Measurements from ENCODE around the gene THRA. TPM values are rescaled to one million over a fixed set of nuclear protein-coding genes. Genes with fewer than 3 reads are reported as not detected.

Gene THRA
- total and polyA plus RNA-seq, 2 of the 8 experiments (the other 6 are each of a cell fraction or from before 2014, with no cell fraction given), result 6.4 to 10.2 TPM

- no peaks in the 10 kb centered on the region for H3K9me3 ChIP-seq (ENCODE audit: insufficient read depth in 2 of 2, low read depth in 1 of 2, low read length in 1 of 2)
- peak overlapping the region; percentile 81 for H4K91ac ChIP-seq (replicated peaks; ENCODE audit: insufficient read length, low read length)
- no peaks in the 10 kb centered on the region; a peak in 1 of 7 replicates for H3K27me3 ChIP-seq (replicated peaks in 1 of 4; ENCODE audit: control insufficient read depth in 3 of 4, extremely low read depth in 1 of 4, insufficient read depth in 3 of 4, low read length in 3 of 4)
- no peak overlapping the region for H2BK120ac ChIP-seq (replicated peaks; ENCODE audit: low read depth, low read length)
- H3K4me3 ChIP-seq (ENCODE audit: extremely low read depth in 1 of 4, insufficient read depth in 2 of 4, low read depth in 3 of 4, low read length in 4 of 4), result peak overlapping the region; percentile 80 to 91 (median 86)
- POLR2A ChIA-PET (ENCODE audit: partially characterized antibody), result interaction anchor here (0.9 to 16.7 kb wide), 26 partner anchors 10 to 183 kb away, joined by 3 to 399 read pairs (median 6); partner anchors contain the start of genes CASC3, CDC6, MED24 and NR1D1
- H3K23ac ChIP-seq (ENCODE audit: insufficient read length), result no peak overlapping the region
- peak overlapping the region; percentile 80 for H3K27ac ChIP-seq (ENCODE audit: low read depth, low read length)
- H3K79me1 ChIP-seq (ENCODE audit: low read depth, low read length), result peaks cover 16% of the 10 kb centered on the region; the same call in 1 of the 2 replicates
- no peak overlapping the region for H2AFZ ChIP-seq (ENCODE audit: low read length)
- no peak overlapping the region for H2BK20ac ChIP-seq (ENCODE audit: low read length)
- DNase-seq (ENCODE audit: low read depth in 1 of 2, low spot score in 2 of 2) (peak in 1 of 2 experiments; percentile 85), FAIRE-seq (no peak)
- H2AK5ac ChIP-seq (ENCODE audit: low read depth, low read length), result no peak overlapping the region
- H4K5ac ChIP-seq (ENCODE audit: insufficient read length, low read depth, low read length), result peak overlapping the region; percentile 70
- H2BK5ac ChIP-seq (ENCODE audit: low read depth, low read length), result 0 out of 2 replicates have a peak overlapping the region, but pooled peaks have one; percentile 81
- peaks cover 4 to 13% of the 10 kb centered on the region in 2 experiments for H4K20me1 ChIP-seq (replicated peaks in 1 of 2; ENCODE audit: control insufficient read depth in 1 of 2, insufficient read depth in 2 of 2, low read length in 2 of 2)
- CTCF ChIA-PET (ENCODE audit: partially characterized antibody), result interaction anchor here (0.6 to 14.0 kb wide), 19 partner anchors 9 to 222 kb away, joined by 3 to 135 read pairs (median 4); partner anchors contain the start of genes CASC3, CSF3 and THRA
- H3K9ac ChIP-seq (replicated peaks in 1 of 4; ENCODE audit: extremely low read depth in 1 of 4, low read depth in 3 of 4, low read length in 3 of 4), result peak overlapping the region; percentile 76 to 94 (median 80); a peak in 6 of 7 replicates
- peaks cover 17% of the 10 kb centered on the region; the same call in 1 of the 2 replicates for H3K23me2 ChIP-seq (ENCODE audit: low read depth, low read length)
- peak overlapping the region; percentile 73 for H4K8ac ChIP-seq (ENCODE audit: extremely low read depth, insufficient read depth, low read length)
- 0 to 100% methylated on average over 1 to 31 of the region's 43 CpGs for WGBS, 2 experiments (ENCODE audit: extremely low coverage in 1 of 2, insufficient coverage in 1 of 2, insufficient read length in 1 of 2, insufficient replicate concordance in 2 of 2, low coverage in 1 of 2, low lambda C conversion rate in 2 of 2, missing lambda C conversion rate in 1 of 2)
- peak overlapping the region; percentile 60 for H3K18ac ChIP-seq (ENCODE audit: extremely low read depth, low read length)
- peaks cover 12 to 30% (median 16%) of the 10 kb centered on the region in 4 experiments for H3K36me3 ChIP-seq (ENCODE audit: control insufficient read depth in 2 of 4, insufficient read depth in 4 of 4, low read length in 3 of 4)
- no peak overlapping the region for H3K14ac ChIP-seq (ENCODE audit: insufficient read length)
- peaks cover 22 to 68% of the 10 kb centered on the region in 2 experiments for H3K79me2 ChIP-seq (ENCODE audit: control insufficient read depth in 1 of 2, insufficient read depth in 2 of 2, low read length in 2 of 2)
- H3K4me1 ChIP-seq (replicated peaks in 1 of 4; ENCODE audit: control insufficient read depth in 3 of 4, insufficient read depth in 4 of 4, low read length in 3 of 4), result peaks cover 0 to 3% (median under 1%) of the 10 kb centered on the region in 4 experiments; a peak in 2 of 7 replicates
- no peak overlapping the region for H2BK12ac ChIP-seq (ENCODE audit: low read depth, low read length)
- 0 out of 2 replicates have a peak overlapping the region, but pooled peaks have one; percentile 19 for H2BK15ac ChIP-seq (ENCODE audit: low read length)
- no peak overlapping the region for H3K4ac ChIP-seq (replicated peaks; ENCODE audit: insufficient read length, low read depth, low read length)
- peak overlapping the region; percentile 84 to 90 for H3K4me2 ChIP-seq (ENCODE audit: insufficient read depth in 1 of 2, low read depth in 2 of 2, low read length in 2 of 2)
- peak overlapping the region; percentile 86 for H3K56ac ChIP-seq (replicated peaks; ENCODE audit: insufficient read length, low read depth, low read length)
- TF ChIP-seq TBP (IDR thresholded peaks at IDR 0.05; ENCODE audit: low read depth, low read length), result peak; percentile 64
- TF ChIP-seq ASH2L (IDR thresholded peaks at IDR 0.05; ENCODE audit: low read length), result peak; percentile 64
- peak; percentile 88 to 96 for TF ChIP-seq SIN3A (conservative IDR thresholded peaks at IDR 0.05 in 1 of 2, IDR thresholded peaks at IDR 0.05 in 1 of 2; ENCODE audit: low read depth in 1 of 2, low read length in 2 of 2)
- TF ChIP-seq JUN (IDR thresholded peaks at IDR 0.05; ENCODE audit: low read depth, low read length), result no peak
- TF ChIP-seq, protein P1, sequence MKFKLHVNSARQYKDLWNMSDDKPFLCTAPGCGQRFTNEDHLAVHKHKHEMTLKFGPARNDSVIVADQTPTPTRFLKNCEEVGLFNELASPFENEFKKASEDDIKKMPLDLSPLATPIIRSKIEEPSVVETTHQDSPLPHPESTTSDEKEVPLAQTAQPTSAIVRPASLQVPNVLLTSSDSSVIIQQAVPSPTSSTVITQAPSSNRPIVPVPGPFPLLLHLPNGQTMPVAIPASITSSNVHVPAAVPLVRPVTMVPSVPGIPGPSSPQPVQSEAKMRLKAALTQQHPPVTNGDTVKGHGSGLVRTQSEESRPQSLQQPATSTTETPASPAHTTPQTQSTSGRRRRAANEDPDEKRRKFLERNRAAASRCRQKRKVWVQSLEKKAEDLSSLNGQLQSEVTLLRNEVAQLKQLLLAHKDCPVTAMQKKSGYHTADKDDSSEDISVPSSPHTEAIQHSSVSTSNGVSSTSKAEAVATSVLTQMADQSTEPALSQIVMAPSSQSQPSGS (IDR thresholded peaks at IDR 0.05; ENCODE audit: low read length), result 0 out of 2 replicates have a peak, but pooled peaks have one; percentile 71
- TF ChIP-seq MAX (IDR thresholded peaks at IDR 0.05), result peak; percentile 53; the same call in 1 of the 2 replicates
- TF ChIP-seq POLR2A (IDR thresholded peaks at IDR 0.05; ENCODE audit: control extremely low read depth in 1 of 2, low read depth in 2 of 2, low read length in 2 of 2), result 0 out of 3 replicates have a peak, but pooled peaks of 1 of the 2 experiments have one; percentile 23
- TF ChIP-seq PHF8 (conservative IDR thresholded peaks at IDR 0.05; ENCODE audit: low read depth, low read length), result 0 out of 2 replicates have a peak, but pooled peaks have one; percentile 27
Observed at GRCh38 chr17:40122999-40123810, 60.4 kb downstream of the THRA start.

Measured in H1 (cell line).